ENCODE results near the gene FYB1. TPM values are rescaled to one million over a fixed set of nuclear protein-coding genes. Genes with fewer than 3 reads are reported as not detected.

The FYB1 gene
- polyA plus RNA-seq (2013, experiment 1 of 2) = not detected
- not detected for polyA plus RNA-seq (2013, experiment 2 of 2)

- H2BK12ac ChIP-seq (ENCODE audit: low read length) = no peak within 1 kb of the TSS
- no peak within 1 kb of the TSS for H2AK5ac ChIP-seq (ENCODE audit: low read depth, low read length)
- H3K27me3 ChIP-seq (ENCODE audit: control insufficient read depth in 3 of 3, insufficient read depth in 3 of 3, low read depth in 1 of 3, low read length in 3 of 3) = no peaks in the 10 kb centered on the region
- H2BK15ac ChIP-seq (ENCODE audit: low read length) = no peak within 1 kb of the TSS
- H3K79me1 ChIP-seq (ENCODE audit: low read depth, low read length) = no peaks in the 10 kb centered on the region
- no peak within 1 kb of the TSS for H3K14ac ChIP-seq (ENCODE audit: low read length)
- no peaks in the 10 kb centered on the region for H3K9me3 ChIP-seq (replicated peaks in 1 of 2; ENCODE audit: control insufficient read depth in 2 of 2, insufficient read depth in 1 of 2, low read depth in 1 of 2, low read length in 2 of 2)
- no peak within 1 kb of the TSS for H2BK5ac ChIP-seq (ENCODE audit: low read length)
- H3K4ac ChIP-seq (ENCODE audit: low read length) = no peak within 1 kb of the TSS
- no peak within 1 kb of the TSS for H2AFZ ChIP-seq (ENCODE audit: low read length)
- H4K91ac ChIP-seq (ENCODE audit: low read depth, low read length, poor library complexity) = no peak within 1 kb of the TSS
- no peak within 1 kb of the TSS for H3K18ac ChIP-seq (ENCODE audit: low read length)
- no peak within 1 kb of the TSS for H3K23ac ChIP-seq (ENCODE audit: low read depth, low read length, poor library complexity)
- H3K4me3 ChIP-seq (ENCODE audit: low read length in 2 of 2) = no peak within 1 kb of the TSS
- no peak within 1 kb of the TSS for H3K27ac ChIP-seq (replicated peaks; ENCODE audit: low read length)
- no CpG with 5 or more reads among the region's 4 CpGs for WGBS, 2 donors (ENCODE audit: extremely low coverage in 2 of 2, insufficient read length in 2 of 2, insufficient replicate concordance in 1 of 2)
- no peaks in the 10 kb centered on the region for H3K36me3 ChIP-seq (replicated peaks in 1 of 2; ENCODE audit: control insufficient read depth in 2 of 2, insufficient read depth in 2 of 2, low read length in 2 of 2)
- no peak within 1 kb of the TSS for H3K9ac ChIP-seq (ENCODE audit: low read depth, low read length, poor library complexity)
- no peak within 1 kb of the TSS for H4K8ac ChIP-seq (ENCODE audit: low read depth, low read length)
- peaks cover 0 to 3% of the 10 kb centered on the region in 2 donors for H3K4me1 ChIP-seq (ENCODE audit: control insufficient read depth in 2 of 2, insufficient read depth in 1 of 2, low read depth in 1 of 2, low read length in 2 of 2)
- no peak within 1 kb of the TSS for H3K4me2 ChIP-seq (ENCODE audit: insufficient read depth, low read length, poor library complexity, severe bottlenecking)
- no peak for DNase-seq (ENCODE audit: low spot score)
- no peak within 1 kb of the TSS for H2BK120ac ChIP-seq (ENCODE audit: low read depth, low read length)
These were observed at the start of gene FYB1 for GRCh38 chr5:39219437-39219836. FYB1 (minus strand) TSS chr5:39219563; CDS start chr5:39202960, 16,603 bp downstream.

GRCh38 chr5:39267186-39267585 is 47.8 kb upstream of the FYB1 start:
- H3K36me3 ChIP-seq (replicated peaks in 1 of 2; ENCODE audit: control insufficient read depth in 2 of 2, insufficient read depth in 2 of 2, low read length in 2 of 2) = no peaks in the 10 kb centered on the region
- no peak overlapping the region for H2BK15ac ChIP-seq (ENCODE audit: low read length)
- no peak overlapping the region for H4K8ac ChIP-seq (ENCODE audit: low read depth, low read length)
- H3K9ac ChIP-seq (ENCODE audit: low read depth, low read length, poor library complexity) = no peak overlapping the region
- H2AFZ ChIP-seq (ENCODE audit: low read length) = no peak overlapping the region
- H2BK12ac ChIP-seq (ENCODE audit: low read length) = no peak overlapping the region
- peaks cover 0 to 2% of the 10 kb centered on the region in 2 donors for H3K4me1 ChIP-seq (ENCODE audit: control insufficient read depth in 2 of 2, insufficient read depth in 1 of 2, low read depth in 1 of 2, low read length in 2 of 2)
- H4K91ac ChIP-seq (ENCODE audit: low read depth, low read length, poor library complexity) = no peak overlapping the region
- no peak overlapping the region for H2BK5ac ChIP-seq (ENCODE audit: low read length)
- no peaks in the 10 kb centered on the region for H3K79me1 ChIP-seq (ENCODE audit: low read depth, low read length)
- H3K4me2 ChIP-seq (ENCODE audit: insufficient read depth, low read length, poor library complexity, severe bottlenecking) = no peak overlapping the region
- H2AK5ac ChIP-seq (ENCODE audit: low read depth, low read length) = no peak overlapping the region
- no peaks in the 10 kb centered on the region for H3K27me3 ChIP-seq (ENCODE audit: control insufficient read depth in 3 of 3, insufficient read depth in 3 of 3, low read depth in 1 of 3, low read length in 3 of 3)
- no peak overlapping the region for H2BK120ac ChIP-seq (ENCODE audit: low read depth, low read length)
- no peak overlapping the region for H3K14ac ChIP-seq (ENCODE audit: low read length)
- no peaks in the 10 kb centered on the region for H3K9me3 ChIP-seq (replicated peaks in 1 of 2; ENCODE audit: control insufficient read depth in 2 of 2, insufficient read depth in 1 of 2, low read depth in 1 of 2, low read length in 2 of 2)
- no CpG with 5 or more reads among the region's 2 CpGs for WGBS, 2 donors (ENCODE audit: extremely low coverage in 2 of 2, insufficient read length in 2 of 2, insufficient replicate concordance in 1 of 2)
- H3K23ac ChIP-seq (ENCODE audit: low read depth, low read length, poor library complexity) = no peak overlapping the region
- H3K4me3 ChIP-seq (ENCODE audit: low read length in 2 of 2) = no peak overlapping the region
- H3K4ac ChIP-seq (ENCODE audit: low read length) = no peak overlapping the region
- no peak overlapping the region for H3K27ac ChIP-seq (replicated peaks; ENCODE audit: low read length)
- no peak overlapping the region for H3K18ac ChIP-seq (ENCODE audit: low read length)
- no peak for DNase-seq (ENCODE audit: low spot score)

GRCh38 chr5:39266442-39266841 is 47.1 kb upstream of the FYB1 start:
- Histone ChIP-seq H2BK12ac (ENCODE audit: low read length) (no peak overlapping the region), H3K14ac (ENCODE audit: low read length) (no peak overlapping the region), H2BK15ac (ENCODE audit: low read length) (no peak overlapping the region), H2BK5ac (ENCODE audit: low read length) (no peak overlapping the region), H3K4ac (ENCODE audit: low read length) (no peak overlapping the region), H3K36me3 (replicated peaks in 1 of 2; ENCODE audit: control insufficient read depth in 2 of 2, insufficient read depth in 2 of 2, low read length in 2 of 2) (no peaks in the 10 kb centered on the region), H3K4me1 (ENCODE audit: control insufficient read depth in 2 of 2, insufficient read depth in 1 of 2, low read depth in 1 of 2, low read length in 2 of 2) (peaks cover 0 to 2% of the 10 kb centered on the region in 2 donors), H3K18ac (ENCODE audit: low read length) (no peak overlapping the region), H2AFZ (ENCODE audit: low read length) (no peak overlapping the region), H2AK5ac (ENCODE audit: low read depth, low read length) (no peak overlapping the region), H4K91ac (ENCODE audit: low read depth, low read length, poor library complexity) (no peak overlapping the region), H3K27me3 (ENCODE audit: control insufficient read depth in 3 of 3, insufficient read depth in 3 of 3, low read depth in 1 of 3, low read length in 3 of 3) (no peaks in the 10 kb centered on the region), H3K9me3 (replicated peaks in 1 of 2; ENCODE audit: control insufficient read depth in 2 of 2, insufficient read depth in 1 of 2, low read depth in 1 of 2, low read length in 2 of 2) (no peaks in the 10 kb centered on the region), H4K8ac (ENCODE audit: low read depth, low read length) (no peak overlapping the region), H3K23ac (ENCODE audit: low read depth, low read length, poor library complexity) (no peak overlapping the region), H3K4me3 (ENCODE audit: low read length in 2 of 2) (no peak overlapping the region), H2BK120ac (ENCODE audit: low read depth, low read length) (no peak overlapping the region), H3K27ac (replicated peaks; ENCODE audit: low read length) (no peak overlapping the region), H3K79me1 (ENCODE audit: low read depth, low read length) (no peaks in the 10 kb centered on the region), H3K9ac (ENCODE audit: low read depth, low read length, poor library complexity) (no peak overlapping the region), H3K4me2 (ENCODE audit: insufficient read depth, low read length, poor library complexity, severe bottlenecking) (no peak overlapping the region)
- no peak for DNase-seq (ENCODE audit: low spot score)
- no CpG with 5 or more reads among the region's 2 CpGs for WGBS, 2 donors (ENCODE audit: extremely low coverage in 2 of 2, insufficient read length in 2 of 2, insufficient replicate concordance in 1 of 2)

GRCh38 chr5:39264528-39264927 is 45.2 kb upstream of the FYB1 start:
- Histone ChIP-seq H3K27ac (replicated peaks; ENCODE audit: low read length) (no peak overlapping the region), H2BK12ac (ENCODE audit: low read length) (no peak overlapping the region), H2AK5ac (ENCODE audit: low read depth, low read length) (no peak overlapping the region), H2BK5ac (ENCODE audit: low read length) (no peak overlapping the region), H3K14ac (ENCODE audit: low read length) (no peak overlapping the region), H3K27me3 (ENCODE audit: control insufficient read depth in 3 of 3, insufficient read depth in 3 of 3, low read depth in 1 of 3, low read length in 3 of 3) (no peaks in the 10 kb centered on the region), H3K4ac (ENCODE audit: low read length) (no peak overlapping the region), H3K36me3 (replicated peaks in 1 of 2; ENCODE audit: control insufficient read depth in 2 of 2, insufficient read depth in 2 of 2, low read length in 2 of 2) (no peaks in the 10 kb centered on the region), H2BK120ac (ENCODE audit: low read depth, low read length) (no peak overlapping the region), H3K79me1 (ENCODE audit: low read depth, low read length) (no peaks in the 10 kb centered on the region), H3K18ac (ENCODE audit: low read length) (no peak overlapping the region), H3K23ac (ENCODE audit: low read depth, low read length, poor library complexity) (no peak overlapping the region), H3K9me3 (replicated peaks in 1 of 2; ENCODE audit: control insufficient read depth in 2 of 2, insufficient read depth in 1 of 2, low read depth in 1 of 2, low read length in 2 of 2) (no peaks in the 10 kb centered on the region), H3K4me1 (ENCODE audit: control insufficient read depth in 2 of 2, insufficient read depth in 1 of 2, low read depth in 1 of 2, low read length in 2 of 2) (peaks cover 0 to 2% of the 10 kb centered on the region in 2 donors), H2BK15ac (ENCODE audit: low read length) (no peak overlapping the region), H2AFZ (ENCODE audit: low read length) (no peak overlapping the region), H3K4me2 (ENCODE audit: insufficient read depth, low read length, poor library complexity, severe bottlenecking) (no peak overlapping the region), H4K91ac (ENCODE audit: low read depth, low read length, poor library complexity) (no peak overlapping the region), H3K9ac (ENCODE audit: low read depth, low read length, poor library complexity) (no peak overlapping the region), H3K4me3 (ENCODE audit: low read length in 2 of 2) (no peak overlapping the region), H4K8ac (ENCODE audit: low read depth, low read length) (no peak overlapping the region)
- WGBS, 2 donors (ENCODE audit: extremely low coverage in 2 of 2, insufficient read length in 2 of 2, insufficient replicate concordance in 1 of 2) = no CpG with 5 or more reads among the region's 1 CpG
- no peak for DNase-seq (ENCODE audit: low spot score)

Data from neuronal stem cell (in vitro differentiated cells).